NCI-H2227 (cell line): Measurements from ENCODE around the gene TPRG1L.
"Not testable (repeated sequence)": the region's sequence is repeated elsewhere in the genome, so short reads cannot be mapped to it uniquely, and the experiment has no call there.

Experiments
- DNase-seq: peaks from one replicate; lab custom pipeline; 2025; ENCODE audit not compliant: unreplicated experiment; lab: John Stamatoyannopoulos, UW

Gene TPRG1L

DNA sequence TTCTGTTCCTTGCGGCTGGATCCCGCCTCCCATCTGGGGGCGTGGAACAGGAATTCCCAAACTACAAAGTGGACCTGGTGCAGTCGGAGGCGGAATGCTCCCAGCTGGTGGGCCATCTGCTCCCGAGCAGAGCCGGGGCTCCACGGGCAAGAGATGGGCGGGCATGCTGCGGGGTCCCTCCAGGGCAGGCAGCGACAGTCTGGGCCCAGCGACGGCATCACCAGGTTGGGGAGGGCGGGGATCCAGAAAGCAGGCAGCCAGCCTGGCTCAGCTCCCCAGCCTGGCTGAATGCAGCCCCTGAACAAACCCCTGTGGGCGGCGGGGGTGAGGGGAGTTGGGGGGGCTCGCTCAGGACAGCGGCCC is 17.1 kb upstream of the TPRG1L start:
- no peak for DNase-seq

GRCh38 chr1:3608154-3608553 is 16.7 kb upstream of the TPRG1L start:
- no peak for DNase-seq

DNA sequence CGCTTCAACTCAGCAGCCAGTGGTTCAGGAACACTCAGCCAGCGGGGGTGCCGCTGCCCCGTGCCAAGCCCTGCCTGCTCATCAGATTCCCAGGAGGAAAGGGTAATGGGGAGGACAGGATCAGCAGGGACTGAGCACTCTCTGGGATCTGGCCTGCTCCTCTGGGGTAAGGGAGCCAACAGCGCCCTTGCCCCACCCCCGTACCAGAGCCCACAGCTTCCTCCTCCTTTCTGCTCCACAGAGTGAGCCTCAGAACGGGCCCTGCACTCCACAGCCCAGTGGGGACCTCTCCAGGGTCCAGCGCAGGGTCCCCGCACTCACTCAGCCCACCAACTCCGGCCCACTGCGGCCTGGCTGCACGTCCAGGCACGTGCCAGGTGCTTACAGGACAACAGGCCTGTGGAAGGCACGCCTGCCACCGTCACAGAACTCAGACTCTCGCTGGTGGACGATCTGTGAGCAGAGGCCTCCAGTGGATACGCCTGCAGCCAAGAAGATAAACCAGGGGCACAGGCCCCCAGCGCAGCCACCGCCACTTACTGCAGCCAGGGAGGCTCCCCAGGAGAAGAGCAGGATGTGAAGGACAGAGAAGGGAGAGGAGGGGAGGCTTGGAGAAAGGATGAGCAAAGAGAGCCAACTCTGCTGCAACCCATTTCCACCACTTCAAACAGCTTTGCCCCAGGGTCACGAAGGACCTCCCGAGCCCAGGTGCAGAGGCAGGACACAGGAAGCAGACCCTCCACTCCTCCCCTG is 15.6 kb upstream of the TPRG1L start:
- no peak for DNase-seq

DNA sequence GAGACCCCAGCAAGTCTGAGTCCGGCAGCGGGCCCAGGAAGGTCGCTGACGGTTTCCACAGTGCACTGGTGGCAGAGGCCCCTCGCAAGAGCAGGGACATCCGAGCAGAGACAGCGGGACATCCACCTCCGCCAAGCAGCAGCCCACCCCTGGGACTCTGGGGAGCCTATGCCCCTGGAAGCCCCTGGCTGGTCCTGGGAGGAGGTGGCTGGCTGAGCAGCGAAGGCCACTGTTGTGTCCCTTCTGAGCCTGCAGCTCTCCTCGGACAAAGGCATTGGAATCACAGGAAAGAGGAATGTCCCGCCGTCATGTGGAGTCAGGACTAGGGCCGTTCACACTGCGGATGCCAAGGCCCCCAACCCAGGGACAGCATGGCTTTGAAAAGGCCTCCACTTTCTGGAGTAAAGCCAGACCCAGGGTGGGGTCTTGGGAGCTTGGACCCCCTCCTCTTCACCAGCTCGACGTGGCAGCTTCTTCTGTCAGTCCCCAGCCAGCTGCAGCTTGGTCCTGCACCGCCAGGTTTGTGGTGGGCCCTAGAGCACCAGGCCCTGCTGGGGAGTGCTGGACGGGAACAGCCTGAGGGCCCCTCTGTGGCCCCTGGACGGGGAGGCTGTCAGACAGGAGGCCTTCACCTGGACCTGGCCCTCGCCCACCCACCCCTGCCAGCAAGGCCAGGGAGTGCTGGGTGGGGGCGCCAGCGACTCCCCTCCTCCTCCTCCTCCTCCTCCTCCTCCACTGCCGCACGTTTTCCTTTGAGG is 14.9 kb upstream of the TPRG1L start:
- no peak for DNase-seq

GRCh38 chr1:3610527-3611169 is 14.2 kb upstream of the TPRG1L start:
- peak; percentile 24 for DNase-seq

DNA sequence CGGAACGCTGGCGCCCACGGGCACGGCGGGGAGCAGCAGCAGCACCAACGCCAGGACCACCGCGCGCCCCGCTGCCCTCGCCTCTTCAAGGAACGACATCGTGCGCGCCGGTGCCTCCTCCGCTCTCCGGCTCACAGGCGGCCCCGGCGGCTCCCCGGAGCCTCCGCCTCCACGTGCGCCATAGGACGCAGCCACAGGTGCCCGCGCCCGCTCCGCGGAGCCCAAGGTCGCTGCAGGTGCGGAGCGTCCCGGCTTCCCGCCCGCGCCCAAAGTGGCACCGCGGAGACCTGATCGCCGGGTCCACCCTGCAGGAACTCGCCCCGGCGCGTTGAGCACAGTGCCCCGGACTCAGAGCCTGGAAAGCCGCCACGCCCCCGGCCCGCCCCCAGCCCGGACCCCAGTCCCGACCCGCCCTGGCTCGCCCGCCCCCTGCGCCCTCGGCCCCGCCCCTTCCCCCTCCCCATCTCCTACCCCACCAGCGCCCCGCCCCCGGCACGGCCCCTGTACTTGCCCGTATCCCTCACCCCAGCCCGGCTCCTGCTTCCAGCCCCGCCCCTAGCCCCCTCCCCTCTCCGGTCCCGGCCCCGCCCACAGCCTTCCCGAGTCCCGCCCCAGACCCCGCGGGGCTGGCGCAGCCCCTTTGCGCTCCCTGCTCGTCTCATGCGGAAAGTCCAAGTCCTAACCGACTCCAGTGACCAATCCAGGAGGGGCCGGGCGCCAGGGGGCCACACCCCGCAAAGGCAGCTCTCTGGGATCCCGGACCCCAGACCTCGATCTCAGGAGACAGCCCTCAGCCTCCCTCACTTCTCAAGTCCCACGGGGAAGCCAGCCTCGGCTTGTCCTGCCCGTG is 13.4 kb upstream of the TPRG1L start, which contains the start of gene MEGF6:
MEGF6 (minus strand) TSS at position 339 of the 850 bp plus-strand sequence; CDS start at position 99, 240 bp downstream.
- peak; percentile 89 for DNase-seq

GRCh38 chr1:3612123-3612522 is 12.7 kb upstream of the TPRG1L start:
- no peak for DNase-seq

GRCh38 chr1:3614755-3615742 is 9.8 kb upstream of the TPRG1L start:
- peak; percentile 17 for DNase-seq

- no peak for DNase-seq
These were observed 8.0 kb upstream of the TPRG1L start for GRCh38 chr1:3616861-3617260.

DNA sequence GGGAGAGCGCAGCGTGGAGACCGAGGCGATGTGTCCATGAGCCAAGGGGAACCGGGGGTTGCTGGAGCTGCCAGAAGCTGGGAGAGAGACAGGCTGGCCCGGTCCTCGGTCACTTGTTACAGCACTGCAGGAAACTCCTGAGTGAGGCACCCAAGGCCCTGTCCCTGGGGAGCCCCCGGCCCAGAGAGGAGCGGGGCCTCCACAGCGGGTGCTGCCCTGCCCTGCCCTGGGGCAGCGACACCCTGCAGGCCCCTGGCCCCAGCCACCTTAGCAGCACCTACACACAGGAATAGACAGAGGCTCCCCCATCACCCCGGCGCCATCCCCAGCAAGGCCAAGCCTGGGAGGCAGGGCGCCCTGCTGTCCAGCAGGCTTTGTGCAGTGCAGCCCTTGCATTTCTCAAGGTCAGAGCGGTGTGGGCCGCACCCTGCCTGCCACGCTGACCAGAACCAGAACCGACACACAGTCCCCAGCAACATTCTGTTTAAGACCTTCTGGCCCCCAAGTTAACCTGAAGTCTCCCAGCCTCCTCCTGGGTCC is 6.9 kb upstream of the TPRG1L start:
- DNase-seq = no peak

DNA sequence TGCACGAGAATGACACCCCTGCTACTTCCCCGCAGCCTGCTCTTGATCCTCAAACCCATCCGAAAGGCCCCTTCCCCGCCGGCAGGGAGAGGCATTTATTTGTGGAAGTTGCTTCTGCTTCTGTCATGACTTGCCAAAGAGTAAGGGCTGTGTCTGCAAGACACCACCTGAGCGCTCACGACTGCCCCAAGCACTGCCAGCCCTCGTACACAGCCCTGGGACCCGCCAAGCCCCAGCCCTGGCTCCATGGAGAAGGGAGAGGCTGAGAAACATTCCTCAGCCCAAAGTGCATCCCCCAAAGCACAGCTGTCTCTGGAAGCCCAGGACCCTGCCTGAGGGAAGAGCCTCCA is 6.3 kb upstream of the TPRG1L start:
- DNase-seq = no peak

GRCh38 chr1:3618881-3619671 is 5.7 kb upstream of the TPRG1L start:
- peak; percentile 84 for DNase-seq

- no peak for DNase-seq
These were observed 4.1 kb upstream of the TPRG1L start for GRCh38 chr1:3620708-3621107.

- DNase-seq = peak; percentile 45
These were observed 3.6 kb upstream of the TPRG1L start for GRCh38 chr1:3621151-3621671.

DNA sequence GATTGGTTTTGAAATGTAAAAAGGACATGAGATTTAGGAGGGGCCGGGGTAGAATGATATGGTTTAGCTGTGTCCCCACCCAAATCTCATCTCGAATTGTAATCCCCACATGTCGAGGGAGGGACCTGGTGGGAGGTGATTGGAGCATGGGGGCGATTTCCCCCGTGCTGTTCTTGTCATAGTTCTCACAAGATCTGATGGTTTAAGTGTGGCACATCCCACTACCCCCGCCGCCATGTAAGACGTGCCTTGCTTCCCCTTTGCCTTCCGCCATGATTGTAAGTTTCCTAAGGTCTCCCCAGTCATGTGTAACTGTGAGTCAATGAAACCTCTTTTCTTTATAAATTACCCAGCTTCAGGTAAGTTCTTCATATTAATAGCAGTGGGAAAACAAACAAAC is 2.7 kb upstream of the TPRG1L start:
- DNase-seq = not testable (repeated sequence)

GRCh38 chr1:3623441-3624199 is 1.2 kb upstream of the TPRG1L start:
- DNase-seq = no peak

DNA sequence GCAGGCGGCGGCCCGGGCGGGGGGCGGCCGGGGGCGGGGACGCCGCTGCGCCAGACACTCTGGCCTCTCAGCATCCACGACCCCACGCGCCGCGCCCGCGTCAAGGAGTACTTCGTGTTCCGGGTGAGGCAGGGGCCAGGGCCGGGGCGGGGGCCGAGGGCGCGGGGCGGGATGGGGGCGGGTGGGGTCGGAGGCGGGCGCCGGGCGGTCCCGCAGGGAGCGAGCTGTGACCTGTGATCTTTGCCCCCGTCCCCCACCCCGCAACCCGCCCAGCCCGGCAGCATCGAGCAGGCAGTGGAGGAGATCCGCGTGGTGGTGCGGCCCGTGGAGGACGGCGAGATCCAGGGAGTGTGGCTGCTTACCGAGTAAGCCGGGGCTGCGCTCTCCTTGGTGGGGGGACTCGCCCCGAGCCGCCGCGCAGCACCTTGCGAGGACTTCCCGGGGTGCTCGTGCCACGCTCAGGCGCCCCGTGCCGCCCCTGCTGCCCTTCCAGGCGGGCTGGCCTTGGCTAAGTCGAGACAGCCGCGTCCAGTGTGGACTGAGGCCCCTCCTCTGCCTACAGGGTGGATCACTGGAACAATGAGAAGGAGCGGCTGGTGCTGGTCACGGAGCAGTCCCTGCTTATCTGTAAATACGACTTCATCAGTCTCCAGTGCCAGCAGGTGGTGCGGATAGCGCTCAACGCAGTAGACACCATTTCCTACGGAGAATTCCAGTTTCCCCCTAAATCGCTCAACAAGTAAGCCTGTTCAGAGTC is 514 bp downstream of the TPRG1L start:
- peak; percentile 67 for DNase-seq
